OCI-LY7 (cell line): Measurements from ENCODE around the gene REXO1.

Source experiments
- EZH2phosphoT487 ChIP-seq: fragments of 200-600 bp; sonication (generic); IDR thresholded peaks from 2 replicates; pipeline ENCODE4 v1.6.1; 2018; ENCODE audit warnings: low read depth, borderline replicate concordance, mild to moderate bottlenecking, mixed run types, antibody characterized with exemption, low read length, moderate library complexity, mixed read lengths
- TF ChIP-seq, protein P1 (sequence below): fragments of 200-600 bp; sonication (generic); conservative IDR thresholded peaks from 2 replicates; pipeline ENCODE4 v1.5.1; 2014; ENCODE audit warnings: mild to moderate bottlenecking, antibody characterized with exemption, low read length, moderate library complexity, mixed read lengths

DNA sequence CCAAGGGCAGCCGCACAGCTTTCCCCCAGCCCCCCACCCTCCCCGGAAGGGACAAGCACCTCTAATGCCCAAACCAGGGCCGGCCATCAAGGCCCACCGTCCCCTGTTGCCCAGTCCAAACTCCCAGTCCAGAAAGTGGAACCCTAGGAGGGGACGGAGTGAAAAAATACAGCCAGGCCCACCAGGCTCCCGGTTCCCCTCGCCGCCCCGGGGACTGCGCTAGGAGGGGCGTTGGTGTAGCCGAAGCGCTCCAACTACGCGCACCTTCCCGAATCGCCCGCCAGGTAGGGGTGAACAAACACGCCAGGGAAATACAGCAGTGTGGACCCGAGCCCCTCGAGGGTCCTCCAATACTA is 13.8 kb upstream of the REXO1 start:
- TF ChIP-seq, protein P1, sequence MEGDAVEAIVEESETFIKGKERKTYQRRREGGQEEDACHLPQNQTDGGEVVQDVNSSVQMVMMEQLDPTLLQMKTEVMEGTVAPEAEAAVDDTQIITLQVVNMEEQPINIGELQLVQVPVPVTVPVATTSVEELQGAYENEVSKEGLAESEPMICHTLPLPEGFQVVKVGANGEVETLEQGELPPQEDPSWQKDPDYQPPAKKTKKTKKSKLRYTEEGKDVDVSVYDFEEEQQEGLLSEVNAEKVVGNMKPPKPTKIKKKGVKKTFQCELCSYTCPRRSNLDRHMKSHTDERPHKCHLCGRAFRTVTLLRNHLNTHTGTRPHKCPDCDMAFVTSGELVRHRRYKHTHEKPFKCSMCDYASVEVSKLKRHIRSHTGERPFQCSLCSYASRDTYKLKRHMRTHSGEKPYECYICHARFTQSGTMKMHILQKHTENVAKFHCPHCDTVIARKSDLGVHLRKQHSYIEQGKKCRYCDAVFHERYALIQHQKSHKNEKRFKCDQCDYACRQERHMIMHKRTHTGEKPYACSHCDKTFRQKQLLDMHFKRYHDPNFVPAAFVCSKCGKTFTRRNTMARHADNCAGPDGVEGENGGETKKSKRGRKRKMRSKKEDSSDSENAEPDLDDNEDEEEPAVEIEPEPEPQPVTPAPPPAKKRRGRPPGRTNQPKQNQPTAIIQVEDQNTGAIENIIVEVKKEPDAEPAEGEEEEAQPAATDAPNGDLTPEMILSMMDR = no peak
- TF ChIP-seq EZH2phosphoT487 = no peak
